ENCODE data around the gene UBALD2. TPM values are rescaled to one million over a fixed set of nuclear protein-coding genes. Genes with fewer than 3 reads are reported as not detected.
"Not testable (repeated sequence)": the region's sequence is repeated elsewhere in the genome, so short reads cannot be mapped to it uniquely, and the experiment has no call there.

UBALD2 gene
- total RNA-seq: 25.3 to 26.4 TPM (median 25.7 TPM) in 3 replicates

DNA sequence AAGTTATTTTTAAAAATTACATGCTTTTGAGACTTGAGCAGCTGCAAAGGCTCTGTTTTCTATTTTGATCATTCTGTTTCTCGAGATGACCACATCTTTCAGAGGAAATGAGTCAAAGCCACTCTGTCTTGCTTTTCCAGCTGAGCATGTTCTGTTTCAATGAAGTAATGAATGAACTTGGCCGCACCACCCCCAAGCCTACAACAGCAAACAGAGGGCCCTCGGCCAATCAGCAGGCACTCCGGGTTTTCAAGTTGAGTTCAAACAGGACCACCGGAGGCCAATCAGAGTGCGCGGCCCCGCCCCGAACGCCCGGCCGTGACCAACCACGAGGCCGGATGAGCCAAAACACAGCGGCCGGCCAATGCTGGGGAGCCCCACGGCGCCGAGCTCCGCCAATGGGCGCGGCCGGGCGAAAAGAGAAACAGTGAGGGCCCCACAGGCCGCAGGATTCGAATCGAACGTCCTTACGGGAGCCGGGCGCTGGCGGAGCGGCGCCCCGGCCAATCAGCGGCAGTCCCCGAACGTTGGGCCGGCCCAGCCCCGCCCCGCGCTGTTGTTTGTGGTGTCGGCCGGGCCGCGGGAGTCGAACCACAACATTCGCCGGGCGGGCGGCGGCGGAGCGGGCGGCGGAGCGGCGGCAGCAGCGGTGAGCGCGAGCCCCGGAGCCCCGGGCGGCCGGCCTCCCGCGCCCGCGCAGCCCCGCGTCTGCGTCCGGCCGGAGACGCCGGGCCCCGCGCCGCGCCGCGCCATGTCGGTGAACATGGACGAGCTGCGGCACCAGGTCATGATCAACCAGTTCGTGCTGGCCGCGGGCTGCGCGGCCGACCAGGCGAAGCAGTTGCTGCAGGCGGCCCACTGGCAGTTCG lies at the start of gene UBALD2:
Gene UBALD2 (plus strand): TSS at position 594 of the 869 bp plus-strand sequence. CDS start 158 bp downstream, at position 752.
- TF ChIP-seq, protein P1, sequence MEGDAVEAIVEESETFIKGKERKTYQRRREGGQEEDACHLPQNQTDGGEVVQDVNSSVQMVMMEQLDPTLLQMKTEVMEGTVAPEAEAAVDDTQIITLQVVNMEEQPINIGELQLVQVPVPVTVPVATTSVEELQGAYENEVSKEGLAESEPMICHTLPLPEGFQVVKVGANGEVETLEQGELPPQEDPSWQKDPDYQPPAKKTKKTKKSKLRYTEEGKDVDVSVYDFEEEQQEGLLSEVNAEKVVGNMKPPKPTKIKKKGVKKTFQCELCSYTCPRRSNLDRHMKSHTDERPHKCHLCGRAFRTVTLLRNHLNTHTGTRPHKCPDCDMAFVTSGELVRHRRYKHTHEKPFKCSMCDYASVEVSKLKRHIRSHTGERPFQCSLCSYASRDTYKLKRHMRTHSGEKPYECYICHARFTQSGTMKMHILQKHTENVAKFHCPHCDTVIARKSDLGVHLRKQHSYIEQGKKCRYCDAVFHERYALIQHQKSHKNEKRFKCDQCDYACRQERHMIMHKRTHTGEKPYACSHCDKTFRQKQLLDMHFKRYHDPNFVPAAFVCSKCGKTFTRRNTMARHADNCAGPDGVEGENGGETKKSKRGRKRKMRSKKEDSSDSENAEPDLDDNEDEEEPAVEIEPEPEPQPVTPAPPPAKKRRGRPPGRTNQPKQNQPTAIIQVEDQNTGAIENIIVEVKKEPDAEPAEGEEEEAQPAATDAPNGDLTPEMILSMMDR (IDR thresholded peaks at IDR 0.05; ENCODE audit: unreplicated experiment): no peak
- DNase-seq (ENCODE audit: low spot score in 2 of 2, unreplicated experiment in 2 of 2): peak; percentile 93 to 99
- H3K4me1 Mint-ChIP-seq: peaks cover 33% of the 10 kb centered on the region
- no peaks in the 10 kb centered on the region for H3K9me3 Mint-ChIP-seq
- no peaks in the 10 kb centered on the region for H3K27me3 Mint-ChIP-seq (ENCODE audit: low read depth)
- H3K27ac Mint-ChIP-seq: peak within 1 kb of the TSS; percentile 92
- H3K4me3 Mint-ChIP-seq: peak within 1 kb of the TSS; percentile 79
- no peaks in the 10 kb centered on the region for H3K36me3 Mint-ChIP-seq

DNA sequence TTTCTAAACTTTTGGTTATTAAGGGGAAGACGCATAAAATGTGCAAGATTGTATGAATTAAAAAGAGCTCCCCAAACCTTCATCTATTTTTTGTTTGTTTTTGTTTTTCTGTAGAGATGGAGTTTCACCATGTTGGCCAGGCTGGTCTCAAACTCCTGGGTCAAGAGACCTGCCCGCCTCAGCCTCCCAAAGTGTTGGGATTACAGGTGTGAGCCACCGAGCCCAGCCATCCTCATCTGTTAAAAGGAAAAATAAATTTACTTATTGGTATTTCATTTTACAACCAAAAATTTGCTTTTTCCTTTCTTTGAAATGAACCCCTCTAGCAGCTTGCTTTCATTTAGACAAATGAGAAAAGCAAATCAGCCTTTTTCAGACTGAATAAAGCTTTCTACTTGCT lies 48.1 kb upstream of the UBALD2 start:
- Mint-ChIP-seq H3K9me3 (no peaks in the 10 kb centered on the region), H3K27ac (no peak overlapping the region), H3K4me3 (no peak overlapping the region), H3K36me3 (no peaks in the 10 kb centered on the region), H3K4me1 (peaks cover 5% of the 10 kb centered on the region), H3K27me3 (ENCODE audit: low read depth) (no peaks in the 10 kb centered on the region)
- TF ChIP-seq, protein P1 (IDR thresholded peaks at IDR 0.05; ENCODE audit: unreplicated experiment): no peak
- peak in 1 of 2 experiments; percentile 6 for DNase-seq (ENCODE audit: low spot score in 2 of 2, unreplicated experiment in 2 of 2)

GRCh38 chr17:76219670-76220383 lies 45.3 kb upstream of the UBALD2 start:
- peaks cover 5% of the 10 kb centered on the region for H3K4me1 Mint-ChIP-seq
- H3K9me3 Mint-ChIP-seq: no peaks in the 10 kb centered on the region
- DNase-seq (ENCODE audit: low spot score in 2 of 2, unreplicated experiment in 2 of 2): no peak
- no peak overlapping the region for H3K4me3 Mint-ChIP-seq
- no peaks in the 10 kb centered on the region for H3K36me3 Mint-ChIP-seq
- no peaks in the 10 kb centered on the region for H3K27me3 Mint-ChIP-seq (ENCODE audit: low read depth)
- TF ChIP-seq, protein P1 (IDR thresholded peaks at IDR 0.05; ENCODE audit: unreplicated experiment): no peak
- no peak overlapping the region for H3K27ac Mint-ChIP-seq

- TF ChIP-seq, protein P1 (IDR thresholded peaks at IDR 0.05; ENCODE audit: unreplicated experiment): no peak
- Mint-ChIP-seq H3K4me1 (peaks cover 2% of the 10 kb centered on the region), H3K36me3 (no peaks in the 10 kb centered on the region), H3K27ac (no peak overlapping the region), H3K27me3 (ENCODE audit: low read depth) (peaks cover 5% of the 10 kb centered on the region), H3K9me3 (no peaks in the 10 kb centered on the region), H3K4me3 (no peak overlapping the region)
- no peak for DNase-seq (ENCODE audit: low spot score in 2 of 2, unreplicated experiment in 2 of 2)
These were observed 41.3 kb upstream of the UBALD2 start for GRCh38 chr17:76223802-76224201.

GRCh38 chr17:76225373-76226086 lies 39.6 kb upstream of the UBALD2 start:
- not testable (repeated sequence) for DNase-seq (ENCODE audit: low spot score in 2 of 2, unreplicated experiment in 2 of 2); H3K4me3 Mint-ChIP-seq; H3K9me3 Mint-ChIP-seq; H3K4me1 Mint-ChIP-seq; H3K36me3 Mint-ChIP-seq; H3K27ac Mint-ChIP-seq
- peaks cover 22% of the 10 kb centered on the region for H3K27me3 Mint-ChIP-seq (ENCODE audit: low read depth)

- not testable (repeated sequence) for DNase-seq (ENCODE audit: low spot score in 2 of 2, unreplicated experiment in 2 of 2); H3K4me3 Mint-ChIP-seq; H3K9me3 Mint-ChIP-seq; H3K36me3 Mint-ChIP-seq; H3K4me1 Mint-ChIP-seq; H3K27ac Mint-ChIP-seq
- peaks cover 25% of the 10 kb centered on the region for H3K27me3 Mint-ChIP-seq (ENCODE audit: low read depth)
These were observed 38.4 kb upstream of the UBALD2 start for GRCh38 chr17:76226749-76227148.

All from mesothelial cell of epicardium (in vitro differentiated cells).